HG03280 (cell line): ENCODE measurements around the gene ZMYND10.

Experiments used
- ATAC-seq: cut with Tn5 transposase; IDR thresholded peaks from one replicate; pipeline ENCODE4 v1.9.1; 2021; ENCODE audit warnings: mild to moderate bottlenecking, moderate library complexity; ENCODE audit not compliant: unreplicated experiment

ZMYND10 gene

GRCh38 chr3:50371133-50371685, 25.7 kb upstream of the ZMYND10 start:
- ATAC-seq, result no peak

- ATAC-seq, result no peak
Measured at GRCh38 chr3:50370594-50370993, 25.1 kb upstream of the ZMYND10 start.

GRCh38 chr3:50369012-50369670, 23.6 kb upstream of the ZMYND10 start:
- ATAC-seq, result no peak

GRCh38 chr3:50365842-50366220, 20.3 kb upstream of the ZMYND10 start:
- no peak for ATAC-seq

- peak; percentile 91 for ATAC-seq
Measured at GRCh38 chr3:50365080-50365841, 19.7 kb upstream of the ZMYND10 start.

GRCh38 chr3:50364573-50365079, 19.1 kb upstream of the ZMYND10 start:
- ATAC-seq, result no peak

- ATAC-seq, result peak; percentile 15
Measured at GRCh38 chr3:50359760-50360110, 14.2 kb upstream of the ZMYND10 start.

GRCh38 chr3:50358911-50359759, 13.6 kb upstream of the ZMYND10 start, which contains the start of gene TMEM115:
TMEM115 (minus strand) TSS chr3:50359521; CDS start chr3:50359063, 458 bp downstream.
- ATAC-seq, result peak; percentile 98

GRCh38 chr3:50358355-50358910, 12.9 kb upstream of the ZMYND10 start:
- no peak for ATAC-seq

GRCh38 chr3:50357481-50357880, 11.9 kb upstream of the ZMYND10 start:
- no peak for ATAC-seq

GRCh38 chr3:50356553-50356952, 11.0 kb upstream of the ZMYND10 start:
- ATAC-seq, result no peak

- ATAC-seq, result no peak
Measured at GRCh38 chr3:50355829-50356552, 10.5 kb upstream of the ZMYND10 start.

- no peak for ATAC-seq
Measured at GRCh38 chr3:50354850-50355249, 9.3 kb upstream of the ZMYND10 start.

GRCh38 chr3:50354186-50354764, 8.7 kb upstream of the ZMYND10 start:
- ATAC-seq, result no peak

GRCh38 chr3:50353245-50354004, 7.9 kb upstream of the ZMYND10 start:
- ATAC-seq, result no peak

- ATAC-seq, result no peak
Measured at GRCh38 chr3:50352781-50353180, 7.2 kb upstream of the ZMYND10 start.

GRCh38 chr3:50351323-50351697, 5.8 kb upstream of the ZMYND10 start:
- ATAC-seq, result no peak

GRCh38 chr3:50350527-50351322, 5.2 kb upstream of the ZMYND10 start, which contains the start of the genes CYB561D2 and NPRL2:
CYB561D2 (plus strand) TSS chr3:50350862; CDS start chr3:50351434, 572 bp downstream.
NPRL2 (minus strand) TSS chr3:50350775; CDS start chr3:50350652, 123 bp downstream.
- peak; percentile 85 for ATAC-seq
